Endodermal cell (in vitro differentiated cells): ENCODE results near the gene EXPH5. TPM values are rescaled to one million over a fixed set of nuclear protein-coding genes. Genes with fewer than 3 reads are reported as not detected.
A peak's percentile ranks its signal among the peaks of the same experiment; 100 is the strongest.

Source experiments
- DNase-seq: peaks from one replicate; pipeline ENCODE4 v3.0.0-alpha.2; 2017
- H3K27ac ChIP-seq: 2 replicates; pipeline ENCODE4 v1.5.1; 2013; ENCODE audit warnings: mild to moderate bottlenecking, low read depth, low read length, moderate library complexity
- H3K27me3 ChIP-seq: 2 replicates; pipeline ENCODE4 v1.6.1; 2013; ENCODE audit warnings: mild to moderate bottlenecking, low read length, moderate library complexity; ENCODE audit not compliant: insufficient read depth, control insufficient read depth, poor library complexity, severe bottlenecking
- H3K36me3 ChIP-seq: 2 replicates; pipeline ENCODE4 v1.7.0; 2013; ENCODE audit warnings: mild to moderate bottlenecking, low read length, moderate library complexity; ENCODE audit not compliant: control insufficient read depth, insufficient read depth
- H3K4me1 ChIP-seq: one replicate; pipeline ENCODE4 v1.7.0; 2013; ENCODE audit warnings: low read length; ENCODE audit not compliant: control insufficient read depth, insufficient read depth
- H3K4me3 ChIP-seq: 2 replicates; pipeline ENCODE4 v1.5.1; 2013; ENCODE audit warnings: mild to moderate bottlenecking, low read length, moderate library complexity
- H3K9ac ChIP-seq: 2 replicates; pipeline ENCODE4 v1.6.1; 2013; ENCODE audit warnings: mild to moderate bottlenecking, low read length, moderate library complexity; ENCODE audit not compliant: poor library complexity, severe bottlenecking; ENCODE audit errors: extremely low read depth
- H3K9me3 ChIP-seq: 2 replicates; pipeline ENCODE4 v1.6.1; 2013; ENCODE audit warnings: mild to moderate bottlenecking, low read length, moderate library complexity; ENCODE audit not compliant: control insufficient read depth
- H3K27ac Mint-ChIP-seq: 2 replicates; pipeline ENCODE4 v1.8.0; 2020; ENCODE audit warnings: mixed read lengths
- H3K27me3 Mint-ChIP-seq: 2 replicates; pipeline ENCODE4 v1.8.0; 2021; ENCODE audit warnings: mild to moderate bottlenecking, mixed read lengths; ENCODE audit not compliant: insufficient read depth
- H3K36me3 Mint-ChIP-seq: 2 replicates; pipeline ENCODE4 v1.8.0; 2020; ENCODE audit warnings: low read depth, mixed read lengths
- H3K4me1 Mint-ChIP-seq: 2 replicates; pipeline ENCODE4 v1.8.0; 2020; ENCODE audit warnings: mixed read lengths
- H3K4me3 Mint-ChIP-seq: 2 replicates; pipeline ENCODE4 v1.8.0; 2020; ENCODE audit warnings: mild to moderate bottlenecking, moderate library complexity, mixed read lengths
- H3K9me3 Mint-ChIP-seq: 2 replicates; pipeline ENCODE4 v1.8.0; 2020; ENCODE audit warnings: mild to moderate bottlenecking, mixed read lengths
- WGBS, 2 experiments: methylation state at CpG; one replicate each; pipeline versions ENCODE4 v1.1.5 to v1.1.7; 2013; ENCODE audit warnings: missing lambda C conversion rate in 2 of 2, mixed read lengths in 1 of 2; ENCODE audit not compliant: insufficient coverage in 1 of 2, insufficient read length in 1 of 2; 5-methylcytosine and 5-hydroxymethylcytosine counted together
- total RNA-seq, 2 donors: library from RNA; stranded (reverse); fragmentation: NEBNext Ultra II Directional in 1 of 2; extraction: Animal tissue kit (Norgen Biotek cat#: 25700) in 1 of 2; gene quantifications; 2 replicates in 1 of 2; 3 replicates in 1 of 2; pipeline ENCODE4 v1.2.1, GENCODE V29; 2021
- TF ChIP-seq, protein P1 (sequence below): fragments of 200-600 bp; sonication (generic); conservative IDR thresholded peaks from 2 replicates; pipeline ENCODE4 v1.5.0; 2021; ENCODE audit warnings: antibody characterized with exemption, mild to moderate bottlenecking

The EXPH5 gene
- total RNA-seq, 2 donors from 2014 or later, result 4.8 to 6.4 TPM

DNA sequence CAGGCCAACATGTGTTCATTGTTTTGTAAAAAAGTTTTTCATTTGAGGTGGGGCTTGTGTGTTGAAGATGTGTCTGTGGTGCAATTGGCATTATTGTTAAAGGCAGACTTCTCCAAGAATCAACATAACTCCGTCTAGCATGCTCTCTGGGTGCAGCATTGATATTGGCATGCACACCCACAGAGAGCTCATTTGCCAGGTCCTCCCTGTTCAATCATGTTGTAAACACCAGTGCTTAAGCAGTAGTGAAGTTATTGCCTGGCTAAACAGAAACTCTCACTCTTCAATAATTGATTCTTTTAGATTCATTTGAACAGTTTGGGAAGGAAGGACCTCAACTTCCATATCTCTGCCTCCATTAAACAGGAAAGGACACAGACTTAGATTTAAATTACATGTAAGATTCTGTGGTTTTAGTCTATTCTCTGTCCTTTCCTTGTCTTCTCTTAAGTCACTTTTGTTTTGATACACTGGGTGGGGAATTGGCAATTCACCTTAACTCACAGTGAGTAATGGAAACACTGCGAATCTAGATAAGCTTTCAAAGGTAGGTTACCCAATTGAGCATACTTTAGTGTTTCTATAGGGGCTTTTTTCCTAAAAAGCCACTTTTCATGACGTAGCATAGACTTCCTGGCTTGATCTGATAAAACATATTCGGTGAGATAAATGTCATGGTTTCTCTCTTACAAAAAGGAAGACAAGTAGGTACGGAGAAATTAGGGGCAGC is 30.8 kb upstream of the EXPH5 start:
- Mint-ChIP-seq H3K27ac (no peak overlapping the region), H3K9me3 (peaks cover 23% of the 10 kb centered on the region), H3K4me3 (no peak overlapping the region), H3K36me3 (no peaks in the 10 kb centered on the region), H3K27me3 (no peaks in the 10 kb centered on the region), H3K4me1 (peaks cover 21% of the 10 kb centered on the region)
- no peak for DNase-seq
- H3K27me3 ChIP-seq, result no peaks in the 10 kb centered on the region
- no peaks in the 10 kb centered on the region for H3K36me3 ChIP-seq
- H3K9me3 ChIP-seq, result peaks cover 25% of the 10 kb centered on the region
- H3K9ac ChIP-seq, result no peak overlapping the region
- 90 to 100% methylated on average over 2 to 5 of the region's 5 CpGs for WGBS, 2 experiments
- no peak overlapping the region for H3K27ac ChIP-seq
- peak overlapping the region; percentile 3 for H3K4me3 ChIP-seq
- TF ChIP-seq, protein P1, sequence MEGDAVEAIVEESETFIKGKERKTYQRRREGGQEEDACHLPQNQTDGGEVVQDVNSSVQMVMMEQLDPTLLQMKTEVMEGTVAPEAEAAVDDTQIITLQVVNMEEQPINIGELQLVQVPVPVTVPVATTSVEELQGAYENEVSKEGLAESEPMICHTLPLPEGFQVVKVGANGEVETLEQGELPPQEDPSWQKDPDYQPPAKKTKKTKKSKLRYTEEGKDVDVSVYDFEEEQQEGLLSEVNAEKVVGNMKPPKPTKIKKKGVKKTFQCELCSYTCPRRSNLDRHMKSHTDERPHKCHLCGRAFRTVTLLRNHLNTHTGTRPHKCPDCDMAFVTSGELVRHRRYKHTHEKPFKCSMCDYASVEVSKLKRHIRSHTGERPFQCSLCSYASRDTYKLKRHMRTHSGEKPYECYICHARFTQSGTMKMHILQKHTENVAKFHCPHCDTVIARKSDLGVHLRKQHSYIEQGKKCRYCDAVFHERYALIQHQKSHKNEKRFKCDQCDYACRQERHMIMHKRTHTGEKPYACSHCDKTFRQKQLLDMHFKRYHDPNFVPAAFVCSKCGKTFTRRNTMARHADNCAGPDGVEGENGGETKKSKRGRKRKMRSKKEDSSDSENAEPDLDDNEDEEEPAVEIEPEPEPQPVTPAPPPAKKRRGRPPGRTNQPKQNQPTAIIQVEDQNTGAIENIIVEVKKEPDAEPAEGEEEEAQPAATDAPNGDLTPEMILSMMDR, result no peak
- peaks cover 7% of the 10 kb centered on the region for H3K4me1 ChIP-seq

DNA sequence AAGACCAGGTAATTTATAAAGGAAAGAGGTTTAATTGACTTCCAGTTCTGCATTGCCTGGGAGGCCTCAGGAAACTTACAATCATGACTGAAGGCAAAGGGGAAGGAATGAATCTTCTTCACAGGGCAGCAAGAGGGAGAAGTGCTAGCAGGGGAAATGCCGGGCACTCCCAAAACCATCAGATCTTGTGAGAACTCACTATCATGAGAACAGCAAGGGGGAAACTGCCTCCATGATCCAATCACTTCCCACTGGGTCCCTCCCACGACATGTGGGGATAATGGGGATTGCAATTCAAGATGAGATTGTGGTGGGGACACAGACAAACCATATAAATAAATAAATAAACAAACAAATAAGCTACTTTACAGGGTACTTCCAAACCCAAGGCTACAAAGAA is 28.8 kb upstream of the EXPH5 start:
- DNase-seq, result no peak
- peaks cover 5% of the 10 kb centered on the region for H3K9me3 ChIP-seq
- H3K36me3 ChIP-seq, result no peaks in the 10 kb centered on the region
- no peaks in the 10 kb centered on the region for H3K36me3 Mint-ChIP-seq
- H3K27me3 ChIP-seq, result no peaks in the 10 kb centered on the region
- H3K4me3 ChIP-seq, result no peak overlapping the region
- peaks cover 21% of the 10 kb centered on the region for H3K4me1 Mint-ChIP-seq
- H3K4me1 ChIP-seq, result peaks cover 7% of the 10 kb centered on the region
- H3K27me3 Mint-ChIP-seq, result no peaks in the 10 kb centered on the region
- H3K27ac ChIP-seq, result no peak overlapping the region
- H3K9me3 Mint-ChIP-seq, result peaks cover 4% of the 10 kb centered on the region
- H3K27ac Mint-ChIP-seq, result no peak overlapping the region
- WGBS, 2 experiments, result 71% methylated on average over 1 of the region's 2 CpGs; no CpG with 5 or more reads in 1 of the 2 experiments
- no peak overlapping the region for H3K9ac ChIP-seq
- H3K4me3 Mint-ChIP-seq, result no peak overlapping the region
- TF ChIP-seq, protein P1, result no peak

- H3K4me1 Mint-ChIP-seq, result peaks cover 26% of the 10 kb centered on the region
- Histone ChIP-seq H3K27me3 (no peaks in the 10 kb centered on the region), H3K9ac (no peak overlapping the region), H3K36me3 (no peaks in the 10 kb centered on the region), H3K9me3 (no peaks in the 10 kb centered on the region), H3K27ac (no peak overlapping the region), H3K4me3 (no peak overlapping the region), H3K4me1 (peaks cover 7% of the 10 kb centered on the region)
- peaks cover 3% of the 10 kb centered on the region for H3K9me3 Mint-ChIP-seq
- no peak for DNase-seq
- no peaks in the 10 kb centered on the region for H3K36me3 Mint-ChIP-seq
- H3K4me3 Mint-ChIP-seq, result no peak overlapping the region
- no peak overlapping the region for H3K27ac Mint-ChIP-seq
- 86 to 100% methylated on average over 1 of the region's 2 CpGs for WGBS, 2 experiments
- H3K27me3 Mint-ChIP-seq, result no peaks in the 10 kb centered on the region
- TF ChIP-seq, protein P1, result no peak
Observed at GRCh38 chr11:108620958-108621772, 27.6 kb upstream of the EXPH5 start.
